CD14-positive monocyte (primary cell): ENCODE measurements around the gene TMEM119. TPM values are rescaled to one million over a fixed set of nuclear protein-coding genes. Genes with fewer than 3 reads are reported as not detected.
A peak's percentile ranks its signal among the peaks of the same experiment; 100 is the strongest.

Experiments used
- DNase-seq, 3 donors: peaks; one replicate each; pipeline ENCODE4 v3.0.0-alpha.2; 2011 to 2022
- H2AFZ ChIP-seq: 2 replicates; pipeline ENCODE4 v1.6.0; 2012; ENCODE audit warnings: mild to moderate bottlenecking, low read depth, low read length, inconsistent platforms; ENCODE audit not compliant: insufficient read depth, poor library complexity, severe bottlenecking
- H3K27ac ChIP-seq, 2 donors: 1 replicate in 1 of 2; 2 replicates in 1 of 2; pipeline ENCODE4 v1.5.1; 2012 to 2013; ENCODE audit warnings: low read length in 2 of 2, control low read depth in 1 of 2, inconsistent platforms in 1 of 2, low read depth in 1 of 2, mild to moderate bottlenecking in 1 of 2
- H3K27me3 ChIP-seq, 2 donors: one replicate each; pipeline versions ENCODE4 v1.6.0 to v1.6.1; 2011 to 2013; ENCODE audit warnings: low read length in 2 of 2; ENCODE audit not compliant: control insufficient read depth in 2 of 2, insufficient read depth in 2 of 2
- H3K36me3 ChIP-seq, 2 donors: replicated peaks in 1 of 2; 1 replicate in 1 of 2; 2 replicates in 1 of 2; pipeline versions ENCODE4 v1.5.1 to v1.6.1; 2012 to 2013; ENCODE audit warnings: low read length in 2 of 2, control low read depth in 1 of 2, inconsistent platforms in 1 of 2, mild to moderate bottlenecking in 1 of 2; ENCODE audit not compliant: insufficient read depth in 2 of 2, control insufficient read depth in 1 of 2
- H3K4me1 ChIP-seq, 2 donors: 1 replicate in 1 of 2; 2 replicates in 1 of 2; pipeline versions ENCODE4 v1.5.1 to v1.6.1; 2012 to 2013; ENCODE audit warnings: low read length in 2 of 2, control low read depth in 1 of 2, inconsistent platforms in 1 of 2, mild to moderate bottlenecking in 1 of 2, moderate library complexity in 1 of 2; ENCODE audit not compliant: insufficient read depth in 2 of 2, control insufficient read depth in 1 of 2
- H3K4me2 ChIP-seq: replicated peaks from 2 replicates; pipeline ENCODE3; 2012; ENCODE audit warnings: low read length, moderate library complexity, mild to moderate bottlenecking; ENCODE audit not compliant: poor library complexity, severe bottlenecking; ENCODE audit errors: extremely low read depth
- H3K4me3 ChIP-seq, 3 experiments: fragments of 200-600 bp in 1 of 3; sonication (generic) in 1 of 3; replicated peaks in 1 of 3; 1 replicate in 2 of 3; 2 replicates in 1 of 3; pipeline ENCODE4 v1.5.1; 2011 to 2013; ENCODE audit warnings: low read length in 3 of 3, mild to moderate bottlenecking in 3 of 3, control low read depth in 2 of 3, low read depth in 2 of 3, inconsistent platforms in 1 of 3, moderate library complexity in 1 of 3
- H3K79me2 ChIP-seq: 2 replicates; pipeline ENCODE4 v1.6.0; 2012; ENCODE audit warnings: mild to moderate bottlenecking, control low read depth, inconsistent platforms, low read length, moderate library complexity; ENCODE audit not compliant: insufficient read depth
- H3K9ac ChIP-seq: 2 replicates; pipeline ENCODE4 v1.6.0; 2017; ENCODE audit warnings: low read length, mild to moderate bottlenecking; ENCODE audit not compliant: insufficient read depth, poor library complexity, severe bottlenecking
- H3K9me3 ChIP-seq, 2 donors: replicated peaks in 1 of 2; 1 replicate in 1 of 2; 2 replicates in 1 of 2; pipeline versions ENCODE4 v1.5.1 to v1.6.1; 2012 to 2013; ENCODE audit warnings: low read length in 2 of 2, control low read depth in 1 of 2; ENCODE audit not compliant: control insufficient read depth in 1 of 2, insufficient read depth in 1 of 2
- H4K20me1 ChIP-seq: 2 replicates; pipeline ENCODE4 v1.6.0; 2012; ENCODE audit warnings: mild to moderate bottlenecking, low read length, control low read depth, moderate library complexity; ENCODE audit not compliant: insufficient read depth
- H3K27ac Mint-ChIP-seq, 7 donors: one replicate each; pipeline ENCODE4 v1.8.0; 2020; ENCODE audit warnings: mild to moderate bottlenecking in 7 of 7, mixed read lengths in 7 of 7, moderate library complexity in 6 of 7, inconsistent platforms in 2 of 7
- H3K27me3 Mint-ChIP-seq, 3 donors: one replicate each; pipeline ENCODE4 v1.8.0; 2021 to 2022; ENCODE audit warnings: low read depth in 3 of 3, mild to moderate bottlenecking in 3 of 3, mixed read lengths in 3 of 3, moderate library complexity in 3 of 3, inconsistent platforms in 1 of 3
- H3K36me3 Mint-ChIP-seq, 2 donors: one replicate each; pipeline ENCODE4 v1.8.0; 2020; ENCODE audit warnings: mixed read lengths in 2 of 2, inconsistent platforms in 1 of 2, mild to moderate bottlenecking in 1 of 2
- H3K4me1 Mint-ChIP-seq: one replicate; pipeline ENCODE4 v1.8.0; 2020; ENCODE audit warnings: mild to moderate bottlenecking, mixed read lengths
- H3K4me3 Mint-ChIP-seq, 2 donors: one replicate each; pipeline ENCODE4 v1.8.0; 2020; ENCODE audit warnings: mild to moderate bottlenecking in 2 of 2, mixed read lengths in 2 of 2, moderate library complexity in 1 of 2
- H3K9me3 Mint-ChIP-seq, 7 donors: one replicate each; pipeline ENCODE4 v1.8.0; 2020 to 2022; ENCODE audit warnings: mixed read lengths in 7 of 7, mild to moderate bottlenecking in 6 of 7, moderate library complexity in 6 of 7, inconsistent platforms in 2 of 7
- CTCF ChIP-seq: fragments of 200-600 bp; IDR thresholded peaks from one replicate; pipeline ENCODE4 v1.8.0; 2022; ENCODE audit warnings: antibody characterized with exemption, mild to moderate bottlenecking
- WGBS: methylation state at CpG from one replicate; pipeline ENCODE4 v1.1.5; 2013; ENCODE audit warnings: missing lambda C conversion rate; ENCODE audit not compliant: insufficient coverage; 5-methylcytosine and 5-hydroxymethylcytosine counted together
- intact Hi-C, 2 donors: fragments of 100-400 bp; cut with micrococcal nuclease; formaldehyde crosslinking; loops; one replicate each; pipeline versions ENCODE4 v1.15.0 to v1.15.1; 2023
- polyA plus RNA-seq, 3 donors: library from polyadenylated mRNA; depleted of rRNA in 1 of 3; unstranded in 2 of 3; stranded (reverse) in 1 of 3; fragments of 300-500 nt in 2 of 3; fragments of >200 nt in 1 of 3; fragmentation: Illumina TruSeq in 2 of 3; gene quantifications; 1 replicate in 2 of 3; 2 replicates in 1 of 3; pipeline ENCODE4 v1.2.3, GENCODE V29; 2012 to 2021

TMEM119 gene
- polyA plus RNA-seq, 3 donors: 0.18 to 0.85 (median 0.56) TPM

GRCh38 chr12:108561852-108562347 lies 36.0 kb downstream of the TMEM119 start:
- Mint-ChIP-seq H3K4me3 (peak overlapping the region; percentile 100), H3K27me3 (peaks cover 0 to 2% (median 0%) of the 10 kb centered on the region in 3 donors), H3K4me1 (peaks cover 50% of the 10 kb centered on the region), H3K27ac (peak overlapping the region; percentile 90 to 100 (median 100)), H3K9me3 (no peaks in the 10 kb centered on the region), H3K36me3 (peaks cover 33 to 45% of the 10 kb centered on the region in 2 donors)
- Histone ChIP-seq H3K36me3 (peaks cover 28 to 44% of the 10 kb centered on the region in 2 donors), H3K27ac (peak overlapping the region; percentile 22 to 95), H3K4me2 (peak overlapping the region; percentile 98), H3K9ac (peak overlapping the region; percentile 92), H3K4me1 (peaks cover 44 to 59% of the 10 kb centered on the region in 2 donors), H3K9me3 (no peaks in the 10 kb centered on the region), H4K20me1 (peaks cover 17% of the 10 kb centered on the region), H2AFZ (peak overlapping the region; percentile 91), H3K4me3 (peak overlapping the region; percentile 84 to 97 (median 92)), H3K79me2 (peaks cover 59% of the 10 kb centered on the region), H3K27me3 (no peaks in the 10 kb centered on the region)
- WGBS: 0% methylated on average over 18 of the region's 20 CpGs
- peak in 2 of 3 donors; percentile 23 to 49 for DNase-seq
- no peak for TF ChIP-seq CTCF
- intact Hi-C loops: loop anchor here (2.0 to 10.0 kb wide), 9 partner anchors 45 to 490 kb away; partner anchors contain the start of genes CORO1C (in 1 of the 2), FICD (in 1 of the 2), SELPLG (in 1 of the 2) and SSH1 (in 1 of the 2)

GRCh38 chr12:108560752-108561719 lies 36.8 kb downstream of the TMEM119 start, which contains the start of gene SART3:
TSS of gene SART3 (minus strand) at chr12:108561173. CDS start at chr12:108561154, 19 bp downstream.
- Mint-ChIP-seq H3K27me3 (peaks cover 0 to 2% (median 0%) of the 10 kb centered on the region in 3 donors), H3K27ac (peak within 1 kb of the TSS; percentile 98 to 100 (median 100)), H3K36me3 (peaks cover 30 to 42% of the 10 kb centered on the region in 2 donors), H3K4me1 (peaks cover 45% of the 10 kb centered on the region), H3K4me3 (peak within 1 kb of the TSS; percentile 100), H3K9me3 (no peaks in the 10 kb centered on the region)
- Histone ChIP-seq H3K4me2 (peak within 1 kb of the TSS; percentile 98), H3K4me3 (peak within 1 kb of the TSS; percentile 84 to 97 (median 92)), H3K36me3 (peaks cover 29 to 43% of the 10 kb centered on the region in 2 donors), H3K9ac (peak within 1 kb of the TSS; percentile 92), H3K9me3 (no peaks in the 10 kb centered on the region), H3K27me3 (no peaks in the 10 kb centered on the region), H3K4me1 (peaks cover 35 to 50% of the 10 kb centered on the region in 2 donors), H2AFZ (peak within 1 kb of the TSS; percentile 91), H3K27ac (peak within 1 kb of the TSS; percentile 68 to 95), H3K79me2 (peaks cover 68% of the 10 kb centered on the region), H4K20me1 (peaks cover 26% of the 10 kb centered on the region)
- intact Hi-C loops: loop anchor here (5.0 to 10.0 kb wide), 7 partner anchors 44 to 491 kb away; partner anchors contain the start of genes CORO1C (in 1 of the 2), FICD (in 1 of the 2), SELPLG (in 1 of the 2) and SSH1 (in 1 of the 2)
- DNase-seq: peak; percentile 80 to 89 (median 82)
- TF ChIP-seq CTCF: no peak
- under 1% methylated on average over 48 of the region's 57 CpGs for WGBS
